Neuron (in vitro differentiated cells): Measurements from ENCODE around the gene ANO4.
"Not testable (repeated sequence)": the region's sequence is repeated elsewhere in the genome, so short reads cannot be mapped to it uniquely, and the experiment has no call there.

Experiments
- H2AFZ ChIP-seq: one replicate; pipeline ENCODE4 v1.6.1; 2013; ENCODE audit warnings: low read depth, mild to moderate bottlenecking, inconsistent platforms, low read length, moderate library complexity
- H3K27me3 ChIP-seq: one replicate; pipeline ENCODE4 v1.6.1; 2013; ENCODE audit warnings: low read length; ENCODE audit not compliant: insufficient read depth
- H3K36me3 ChIP-seq: one replicate; pipeline ENCODE4 v1.6.1; 2013; ENCODE audit warnings: low read length; ENCODE audit not compliant: insufficient read depth
- H3K4me1 ChIP-seq: one replicate; pipeline ENCODE4 v1.6.1; 2013; ENCODE audit warnings: low read length; ENCODE audit not compliant: insufficient read depth
- H3K4me3 ChIP-seq: 2 replicates; pipeline ENCODE4 v1.5.1; 2013; ENCODE audit warnings: mild to moderate bottlenecking, low read length, moderate library complexity
- H3K9me3 ChIP-seq: one replicate; pipeline ENCODE4 v1.6.1; 2013; ENCODE audit warnings: low read length

Gene ANO4

GRCh38 chr12:100972121-100972520, 177.5 kb downstream of the ANO4 start:
- Histone ChIP-seq H3K27me3 (no peaks in the 10 kb centered on the region), H2AFZ (no peak overlapping the region), H3K4me1 (no peaks in the 10 kb centered on the region), H3K9me3 (no peaks in the 10 kb centered on the region), H3K36me3 (no peaks in the 10 kb centered on the region), H3K4me3 (no peak overlapping the region)

- Histone ChIP-seq H3K4me1 (no peaks in the 10 kb centered on the region), H3K9me3 (no peaks in the 10 kb centered on the region), H3K36me3 (no peaks in the 10 kb centered on the region), H3K4me3 (no peak overlapping the region), H3K27me3 (no peaks in the 10 kb centered on the region), H2AFZ (no peak overlapping the region)
Observed at GRCh38 chr12:100974341-100974740, 179.8 kb downstream of the ANO4 start.

- Histone ChIP-seq H3K9me3 (no peaks in the 10 kb centered on the region), H3K4me1 (no peaks in the 10 kb centered on the region), H2AFZ (no peak overlapping the region), H3K27me3 (no peaks in the 10 kb centered on the region), H3K36me3 (no peaks in the 10 kb centered on the region), H3K4me3 (no peak overlapping the region)
Observed at GRCh38 chr12:100974747-100975146, 180.2 kb downstream of the ANO4 start.

GRCh38 chr12:100976735-100977134, 182.2 kb downstream of the ANO4 start:
- Histone ChIP-seq H3K4me1 (no peaks in the 10 kb centered on the region), H3K4me3 (no peak overlapping the region), H3K36me3 (no peaks in the 10 kb centered on the region), H3K9me3 (no peaks in the 10 kb centered on the region), H2AFZ (no peak overlapping the region), H3K27me3 (no peaks in the 10 kb centered on the region)

- Histone ChIP-seq H3K27me3 (no peaks in the 10 kb centered on the region), H3K4me1 (no peaks in the 10 kb centered on the region), H3K4me3 (no peak overlapping the region), H2AFZ (no peak overlapping the region), H3K9me3 (no peaks in the 10 kb centered on the region), H3K36me3 (no peaks in the 10 kb centered on the region)
Observed at GRCh38 chr12:100980856-100981255, 186.3 kb downstream of the ANO4 start.

- Histone ChIP-seq H2AFZ (no peak overlapping the region), H3K36me3 (no peaks in the 10 kb centered on the region), H3K9me3 (no peaks in the 10 kb centered on the region), H3K4me3 (no peak overlapping the region), H3K27me3 (no peaks in the 10 kb centered on the region), H3K4me1 (peaks cover 6% of the 10 kb centered on the region)
Observed at GRCh38 chr12:100982511-100983183, 188.1 kb downstream of the ANO4 start.

- Histone ChIP-seq H3K27me3 (no peaks in the 10 kb centered on the region), H2AFZ (no peak overlapping the region), H3K4me1 (peaks cover 10% of the 10 kb centered on the region), H3K4me3 (no peak overlapping the region), H3K36me3 (no peaks in the 10 kb centered on the region), H3K9me3 (no peaks in the 10 kb centered on the region)
Observed at GRCh38 chr12:100984796-100985195, 190.2 kb downstream of the ANO4 start.

GRCh38 chr12:100986595-100987547, 192.3 kb downstream of the ANO4 start:
- H3K36me3 ChIP-seq = no peaks in the 10 kb centered on the region
- no peaks in the 10 kb centered on the region for H3K9me3 ChIP-seq
- H2AFZ ChIP-seq = no peak overlapping the region
- peaks cover 10% of the 10 kb centered on the region for H3K4me1 ChIP-seq
- H3K27me3 ChIP-seq = no peaks in the 10 kb centered on the region
- H3K4me3 ChIP-seq = no peak overlapping the region

- no peak overlapping the region for H2AFZ ChIP-seq
- no peaks in the 10 kb centered on the region for H3K36me3 ChIP-seq
- H3K4me1 ChIP-seq = peaks cover 10% of the 10 kb centered on the region
- no peaks in the 10 kb centered on the region for H3K27me3 ChIP-seq
- no peaks in the 10 kb centered on the region for H3K9me3 ChIP-seq
- no peak overlapping the region for H3K4me3 ChIP-seq
Observed at GRCh38 chr12:100987552-100988521, 193.3 kb downstream of the ANO4 start.

- H3K4me3 ChIP-seq, H3K4me1 ChIP-seq, H3K9me3 ChIP-seq, H3K27me3 ChIP-seq, H3K36me3 ChIP-seq, H2AFZ ChIP-seq: not testable (repeated sequence)
Observed at GRCh38 chr12:100989509-100989908, 194.9 kb downstream of the ANO4 start.

- Histone ChIP-seq H3K9me3 (no peaks in the 10 kb centered on the region), H2AFZ (no peak overlapping the region), H3K27me3 (no peaks in the 10 kb centered on the region), H3K4me3 (no peak overlapping the region), H3K4me1 (peaks cover 19% of the 10 kb centered on the region), H3K36me3 (no peaks in the 10 kb centered on the region)
Observed at GRCh38 chr12:100991102-100991501, 196.5 kb downstream of the ANO4 start.

- Histone ChIP-seq H3K27me3 (no peaks in the 10 kb centered on the region), H2AFZ (no peak overlapping the region), H3K9me3 (no peaks in the 10 kb centered on the region), H3K4me3 (no peak overlapping the region), H3K4me1 (peaks cover 16% of the 10 kb centered on the region), H3K36me3 (no peaks in the 10 kb centered on the region)
Observed at GRCh38 chr12:100992194-100992593, 197.6 kb downstream of the ANO4 start.
